Measurements from ENCODE around the gene PIGA.
"Not testable (repeated sequence)": the region's sequence is repeated elsewhere in the genome, so short reads cannot be mapped to it uniquely, and the experiment has no call there.

PIGA gene

GRCh38 chrX:15320297-15320696 is 15.0 kb downstream of the PIGA start:
- no peak for DNase-seq

GRCh38 chrX:15319075-15319474 is 16.2 kb downstream of the PIGA start:
- no peak for DNase-seq

- DNase-seq, result no peak
Observed at GRCh38 chrX:15315509-15315908, 19.8 kb downstream of the PIGA start, which contains the start of gene ASB11. Gene ASB11 (minus strand): TSS chrX:15315640. CDS start chrX:15315605, 35 bp downstream.

- no peak for DNase-seq
Observed at GRCh38 chrX:15314472-15314871, 20.9 kb downstream of the PIGA start.

GRCh38 chrX:15311119-15311518 is 24.2 kb downstream of the PIGA start:
- no peak for DNase-seq

- no peak for DNase-seq
Observed at GRCh38 chrX:15310117-15310516, 25.2 kb downstream of the PIGA start.

- not testable (repeated sequence) for DNase-seq
Observed at GRCh38 chrX:15305899-15306298, 29.4 kb downstream of the PIGA start.

GRCh38 chrX:15301924-15302323 is 33.4 kb downstream of the PIGA start:
- DNase-seq, result no peak

GRCh38 chrX:15299941-15300851 is 35.1 kb downstream of the PIGA start:
- no peak for DNase-seq

- DNase-seq, result no peak
Observed at GRCh38 chrX:15298780-15299179, 36.5 kb downstream of the PIGA start.

- DNase-seq, result no peak
Observed at GRCh38 chrX:15298201-15298600, 37.1 kb downstream of the PIGA start.

GRCh38 chrX:15293451-15293850 is 41.9 kb downstream of the PIGA start:
- DNase-seq, result no peak

- DNase-seq, result no peak
Observed at GRCh38 chrX:15292861-15293260, 42.5 kb downstream of the PIGA start.

GRCh38 chrX:15277604-15278003 is 57.7 kb downstream of the PIGA start:
- no peak for DNase-seq

- DNase-seq, result no peak
Observed at GRCh38 chrX:15274946-15275345, 60.4 kb downstream of the PIGA start.

- DNase-seq, result not testable (repeated sequence)
Observed at GRCh38 chrX:15273275-15273674, 62.0 kb downstream of the PIGA start.

GRCh38 chrX:15271757-15272156 is 63.6 kb downstream of the PIGA start:
- no peak for DNase-seq

- DNase-seq, result peak; percentile 0
Observed at GRCh38 chrX:15269618-15270521, 65.5 kb downstream of the PIGA start, which contains the start of gene ASB9. Gene ASB9 (minus strand): TSS chrX:15270083. CDS start chrX:15269874, 209 bp downstream.
